Upper lobe of left lung (tissue), 6 donors: Measurements from ENCODE around the gene SVEP1. TPM values are rescaled to one million over a fixed set of nuclear protein-coding genes. Genes with fewer than 3 reads are reported as not detected.
"Not testable (repeated sequence)": the region's sequence is repeated elsewhere in the genome, so short reads cannot be mapped to it uniquely, and the experiment has no call there.

Experiments
- ATAC-seq, 2 donors: fragments of 200-7000 bp; cut with Tn5 transposase; one replicate each; pipeline ENCODE4 v1.9.1; 2022; ENCODE audit warnings: mild to moderate bottlenecking in 2 of 2, moderate library complexity in 2 of 2; ENCODE audit not compliant: low FRiP score in 2 of 2
- DNase-seq, 2 donors: peaks; one replicate each; pipeline ENCODE4 v3.0.0-alpha.2; 2019 to 2020
- H3K27ac ChIP-seq, 4 donors: fragments of 200-600 bp; sonication (generic); one replicate each; pipeline ENCODE4 v1.5.1; 2016 to 2019
- H3K27me3 ChIP-seq, 4 donors: fragments of 200-600 bp; sonication (generic); one replicate each; pipeline ENCODE4 v1.5.1; 2017 to 2019
- H3K36me3 ChIP-seq, 4 donors: fragments of 200-600 bp; sonication (generic); one replicate each; pipeline ENCODE4 v1.5.1; 2016 to 2019
- H3K4me1 ChIP-seq, 4 donors: fragments of 200-600 bp; sonication (generic); one replicate each; pipeline ENCODE4 v1.5.1; 2018 to 2019
- H3K4me3 ChIP-seq, 4 donors: fragments of 200-600 bp; sonication (generic); one replicate each; pipeline ENCODE4 v1.5.1; 2017 to 2019; ENCODE audit warnings: mild to moderate bottlenecking in 2 of 4, moderate library complexity in 1 of 4
- H3K9me3 ChIP-seq, 4 donors: fragments of 200-600 bp; sonication (generic); one replicate each; pipeline ENCODE4 v1.5.1; 2018 to 2019
- EP300 ChIP-seq, 4 donors: sonication (generic); formaldehyde crosslinking; IDR thresholded peaks; one replicate each; pipeline ENCODE4 v1.5.1; 2017; ENCODE audit warnings: antibody characterized with exemption in 4 of 4, control low read depth in 2 of 4
- POLR2A ChIP-seq, 4 donors: fragments of 450-650 bp; IDR thresholded peaks; one replicate each; pipeline ENCODE4 v1.5.1; 2016 to 2017; ENCODE audit warnings: antibody characterized with exemption in 4 of 4, mild to moderate bottlenecking in 2 of 4
- POLR2AphosphoS5 ChIP-seq, 2 donors: sonication (generic); formaldehyde crosslinking; IDR thresholded peaks; one replicate each; pipeline ENCODE4 v1.5.1; 2017; ENCODE audit warnings: antibody characterized with exemption in 2 of 2
- WGBS, 2 donors: methylation state at CpG; one replicate each; pipeline ENCODE4 v1.1.5; 2017 to 2018; 5-methylcytosine and 5-hydroxymethylcytosine counted together
- total RNA-seq, 6 donors: library from RNA; depleted of rRNA in 4 of 6; stranded (reverse); fragments of >200 nt in 4 of 6; gene quantifications; one replicate each; pipeline versions ENCODE4 v1.1.0 to v1.2.1, GENCODE V29; 2016 to 2021
- TF ChIP-seq, protein P1 (sequence below), 6 experiments: fragments of 450-650 bp in 4 of 6; fragments of 200-600 bp in 2 of 6; sonication (generic) in 2 of 6; IDR thresholded peaks; one replicate each; pipeline ENCODE4 v1.5.1; 2016 to 2019; ENCODE audit warnings: antibody characterized with exemption in 6 of 6
- donor health status: DM: no; HTN: no; CAD: no; lungs with moderate emphysema.
- donor health status: DM: no; HTN: yes; CAD: no; lungs with severe emphysema.

Gene SVEP1
- total RNA-seq, 6 donors from 2014 or later, result 25.4 to 54.5 (median 33.0) TPM

GRCh38 chr9:110620726-110621125 lies 41.2 kb upstream of the SVEP1 start:
- Histone ChIP-seq H3K36me3 (no peaks in the 10 kb centered on the region), H3K4me1 (no peaks in the 10 kb centered on the region), H3K27me3 (no peaks in the 10 kb centered on the region), H3K27ac (no peak overlapping the region), H3K9me3 (no peaks in the 10 kb centered on the region), H3K4me3 (no peak overlapping the region)
- no peak for DNase-seq
- 55 to 60% methylated on average over 3 of the region's 3 CpGs for WGBS, 2 donors
- TF ChIP-seq EP300 (IDR thresholded peaks at IDR 0.05), result no peak
- TF ChIP-seq, protein P1, sequence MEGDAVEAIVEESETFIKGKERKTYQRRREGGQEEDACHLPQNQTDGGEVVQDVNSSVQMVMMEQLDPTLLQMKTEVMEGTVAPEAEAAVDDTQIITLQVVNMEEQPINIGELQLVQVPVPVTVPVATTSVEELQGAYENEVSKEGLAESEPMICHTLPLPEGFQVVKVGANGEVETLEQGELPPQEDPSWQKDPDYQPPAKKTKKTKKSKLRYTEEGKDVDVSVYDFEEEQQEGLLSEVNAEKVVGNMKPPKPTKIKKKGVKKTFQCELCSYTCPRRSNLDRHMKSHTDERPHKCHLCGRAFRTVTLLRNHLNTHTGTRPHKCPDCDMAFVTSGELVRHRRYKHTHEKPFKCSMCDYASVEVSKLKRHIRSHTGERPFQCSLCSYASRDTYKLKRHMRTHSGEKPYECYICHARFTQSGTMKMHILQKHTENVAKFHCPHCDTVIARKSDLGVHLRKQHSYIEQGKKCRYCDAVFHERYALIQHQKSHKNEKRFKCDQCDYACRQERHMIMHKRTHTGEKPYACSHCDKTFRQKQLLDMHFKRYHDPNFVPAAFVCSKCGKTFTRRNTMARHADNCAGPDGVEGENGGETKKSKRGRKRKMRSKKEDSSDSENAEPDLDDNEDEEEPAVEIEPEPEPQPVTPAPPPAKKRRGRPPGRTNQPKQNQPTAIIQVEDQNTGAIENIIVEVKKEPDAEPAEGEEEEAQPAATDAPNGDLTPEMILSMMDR (IDR thresholded peaks at IDR 0.05), result no peak
- no peak for TF ChIP-seq POLR2A (IDR thresholded peaks at IDR 0.05)
- TF ChIP-seq POLR2AphosphoS5 (IDR thresholded peaks at IDR 0.05), result no peak
- ATAC-seq, result no peak

GRCh38 chr9:110619831-110620230 lies 40.3 kb upstream of the SVEP1 start:
- no peaks in the 10 kb centered on the region for H3K4me1 ChIP-seq
- no peak for DNase-seq
- TF ChIP-seq, protein P1 (IDR thresholded peaks at IDR 0.05), result no peak
- TF ChIP-seq EP300 (IDR thresholded peaks at IDR 0.05) (no peak), POLR2AphosphoS5 (IDR thresholded peaks at IDR 0.05) (no peak), POLR2A (IDR thresholded peaks at IDR 0.05) (no peak)
- no peak overlapping the region for H3K27ac ChIP-seq
- no peak overlapping the region for H3K4me3 ChIP-seq
- no peak for ATAC-seq
- H3K9me3 ChIP-seq, result no peaks in the 10 kb centered on the region
- no peaks in the 10 kb centered on the region for H3K27me3 ChIP-seq
- no peaks in the 10 kb centered on the region for H3K36me3 ChIP-seq

GRCh38 chr9:110615498-110615897 lies 36.0 kb upstream of the SVEP1 start:
- DNase-seq (no peak), ATAC-seq (peak in 1 of 2 donors; percentile 56)
- Histone ChIP-seq H3K27ac (no peak overlapping the region), H3K9me3 (no peaks in the 10 kb centered on the region), H3K36me3 (no peaks in the 10 kb centered on the region), H3K4me3 (no peak overlapping the region), H3K4me1 (no peaks in the 10 kb centered on the region), H3K27me3 (no peaks in the 10 kb centered on the region)
- 87 to 91% methylated on average over 4 of the region's 4 CpGs for WGBS, 2 donors
- no peak for TF ChIP-seq EP300 (IDR thresholded peaks at IDR 0.05)
- TF ChIP-seq, protein P1 (IDR thresholded peaks at IDR 0.05), result no peak
- TF ChIP-seq POLR2A (IDR thresholded peaks at IDR 0.05), result no peak
- no peak for TF ChIP-seq POLR2AphosphoS5 (IDR thresholded peaks at IDR 0.05)

- H3K9me3 ChIP-seq, H3K27ac ChIP-seq, ATAC-seq, H3K36me3 ChIP-seq, H3K27me3 ChIP-seq, DNase-seq, H3K4me3 ChIP-seq, H3K4me1 ChIP-seq: not testable (repeated sequence)
- 78 to 80% methylated on average over 8 of the region's 8 CpGs for WGBS, 2 donors
Measured at GRCh38 chr9:110614576-110614975, 35.0 kb upstream of the SVEP1 start.

- 65 to 70% methylated on average over 9 of the region's 9 CpGs for WGBS, 2 donors
- TF ChIP-seq POLR2AphosphoS5 (IDR thresholded peaks at IDR 0.05), result no peak
- TF ChIP-seq, protein P1 (IDR thresholded peaks at IDR 0.05), result no peak
- TF ChIP-seq EP300 (IDR thresholded peaks at IDR 0.05), result no peak
- TF ChIP-seq POLR2A (IDR thresholded peaks at IDR 0.05), result no peak
- H3K27ac ChIP-seq, result no peak overlapping the region
- H3K27me3 ChIP-seq, result no peaks in the 10 kb centered on the region
- H3K4me3 ChIP-seq, result no peak overlapping the region
- ATAC-seq (no peak), DNase-seq (no peak)
- H3K36me3 ChIP-seq, result no peaks in the 10 kb centered on the region
- no peaks in the 10 kb centered on the region for H3K4me1 ChIP-seq
- H3K9me3 ChIP-seq, result no peaks in the 10 kb centered on the region
Measured at GRCh38 chr9:110606179-110606790, 26.7 kb upstream of the SVEP1 start.
